Aorta (tissue), 5 donors: ENCODE data around the gene KCNH8. TPM values are rescaled to one million over a fixed set of nuclear protein-coding genes. Genes with fewer than 3 reads are reported as not detected.
"Not testable (repeated sequence)": the region's sequence is repeated elsewhere in the genome, so short reads cannot be mapped to it uniquely, and the experiment has no call there.

Source experiments
- ATAC-seq: fragments of 200-7000 bp; cut with Tn5 transposase; one replicate; pipeline ENCODE4 v1.9.1; 2022; ENCODE audit warnings: moderate library complexity; ENCODE audit not compliant: low FRiP score
- DNase-seq, 2 donors: peaks; one replicate each; pipeline ENCODE4 v3.0.0-alpha.2; 2020
- H3K27ac ChIP-seq, 2 donors: one replicate each; pipeline ENCODE4 v1.5.1; 2013; ENCODE audit warnings: low read length in 2 of 2, mild to moderate bottlenecking in 2 of 2, moderate library complexity in 2 of 2, control low read depth in 1 of 2, inconsistent platforms in 1 of 2, low read depth in 1 of 2
- H3K27me3 ChIP-seq, 2 donors: one replicate each; pipeline ENCODE4 v1.6.1; 2013; ENCODE audit warnings: control low read depth in 1 of 2, low read length in 1 of 2, mild to moderate bottlenecking in 1 of 2, moderate library complexity in 1 of 2; ENCODE audit not compliant: insufficient read depth in 2 of 2, control insufficient read depth in 1 of 2
- H3K36me3 ChIP-seq, 2 donors: one replicate each; pipeline ENCODE4 v1.6.1; 2013; ENCODE audit warnings: control low read depth in 1 of 2, low read length in 1 of 2, mild to moderate bottlenecking in 1 of 2; ENCODE audit not compliant: insufficient read depth in 2 of 2, control insufficient read depth in 1 of 2
- H3K4me1 ChIP-seq, 2 donors: one replicate each; pipeline ENCODE4 v1.6.1; 2013; ENCODE audit warnings: low read length in 2 of 2, control low read depth in 1 of 2, mild to moderate bottlenecking in 1 of 2, moderate library complexity in 1 of 2; ENCODE audit not compliant: insufficient read depth in 2 of 2, control insufficient read depth in 1 of 2
- H3K4me3 ChIP-seq, 2 donors: one replicate each; pipeline ENCODE4 v1.5.1; 2013; ENCODE audit warnings: low read length in 2 of 2, control low read depth in 1 of 2, mild to moderate bottlenecking in 1 of 2
- H3K9me3 ChIP-seq: one replicate; pipeline ENCODE4 v1.6.1; 2013; ENCODE audit warnings: mild to moderate bottlenecking, low read length; ENCODE audit not compliant: control insufficient read depth
- WGBS, 2 donors: extraction: QIAGEN DNeasy Blood & Tissue Kit; methylation state at CpG; one replicate each; pipeline ENCODE4 v1.1.7; 2013; 5-methylcytosine and 5-hydroxymethylcytosine counted together
- intact Hi-C, 2 donors: fragments of 100-400 bp; cut with DNase I; formaldehyde crosslinking; loops; one replicate each; pipeline versions ENCODE4 v1.14.2 to v1.15.0; 2022
- long read RNA-seq, 2 donors: library from polyadenylated mRNA; unstranded; transcript quantifications; one replicate each; pipeline ENCODE4 v2.0.0, GENCODE V29; 2020 to 2021
- polyA plus RNA-seq, 2 donors: library from polyadenylated mRNA; stranded (reverse); fragments of 200-250 nt; gene quantifications; one replicate each; pipeline ENCODE4 v1.2.3, GENCODE V29; 2013
- total RNA-seq, 2 donors: library from RNA; stranded (reverse); fragmentation: NEBNext Ultra II Directional; extraction: Animal tissue kit (Norgen Biotek cat#: 25700); gene quantifications; one replicate each; pipeline ENCODE4 v1.2.1, GENCODE V29; 2021
- donor health status: healthy with polysubstance abuse.
- donor health status: Bipolar disorder and iron deficiency.
- donor health status: DM: no; HTN: no; CAD: no.
- donor health status: DM: no; HTN: no; CAD: no.
- donor health status: DM: yes; HTN: yes; CAD: no.

KCNH8 gene
- under 1 TPM; 0.15 to 0.29 TPM for total RNA-seq
- polyA plus RNA-seq, result under 1 TPM in 1 of 2 donors, not detected in 1; 0.13 TPM
- long read RNA-seq, donor 1, result 0 reads
- long read RNA-seq, donor 2, result 0 reads

DNA sequence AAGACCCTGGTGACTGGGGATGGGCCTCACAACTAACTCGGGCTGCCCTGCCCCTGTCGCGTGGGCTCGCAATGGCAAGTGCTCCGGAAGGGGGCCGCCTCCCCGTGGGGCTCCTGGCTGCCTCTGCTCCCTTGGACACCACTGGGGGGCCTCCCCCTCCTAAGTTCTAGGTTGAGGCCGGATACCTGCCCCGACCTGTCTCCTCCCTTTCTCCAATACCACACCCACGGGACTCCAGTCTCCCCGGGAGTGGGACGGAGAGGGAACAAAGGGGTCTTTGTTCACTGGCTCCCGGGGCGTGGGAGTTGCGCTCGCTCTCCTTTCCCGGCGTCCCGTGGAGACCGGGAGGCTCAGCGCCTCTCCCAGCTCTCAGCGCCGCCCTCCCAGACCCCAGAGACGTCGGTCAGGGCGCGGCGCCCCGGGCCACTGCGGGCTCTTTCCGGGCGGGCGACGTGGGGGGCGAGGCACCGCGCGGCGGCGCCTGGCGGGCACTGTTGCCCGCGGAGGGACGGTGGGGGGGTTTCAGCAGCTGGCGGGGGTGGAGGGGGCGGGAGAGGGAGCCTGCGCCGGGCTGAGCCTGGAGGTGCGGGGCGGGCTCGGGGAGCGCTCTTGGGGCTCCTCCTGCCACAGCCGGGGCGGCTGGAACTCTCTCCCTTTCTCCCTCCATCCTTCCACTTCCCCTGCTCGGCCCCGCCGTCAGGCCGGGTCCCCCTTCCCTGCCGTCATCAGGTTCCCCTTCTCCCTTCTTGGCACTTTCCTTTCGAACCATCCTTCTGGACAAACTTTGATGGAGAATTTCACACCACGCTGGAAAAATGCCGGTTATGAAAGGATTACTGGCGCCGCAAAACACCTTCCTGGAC lies at the start of gene KCNH8:
Gene KCNH8 (plus strand): TSS at position 606 of the 863 bp plus-strand sequence. CDS start 210 bp downstream, at position 816.
- WGBS, 2 donors, result 0 to 1% methylated on average over 29 to 64 of the region's 64 CpGs
- Histone ChIP-seq H3K27ac (no peak within 1 kb of the TSS), H3K36me3 (no peaks in the 10 kb centered on the region), H3K4me3 (peak within 1 kb of the TSS; percentile 43 to 90), H3K27me3 (no peaks in the 10 kb centered on the region), H3K4me1 (peaks cover 0 to 5% of the 10 kb centered on the region in 2 donors), H3K9me3 (peaks cover 3% of the 10 kb centered on the region)
- peak; percentile 45 for ATAC-seq
- intact Hi-C loops, result no loop called here
- DNase-seq, result peak in 1 of 2 donors; percentile 39

DNA sequence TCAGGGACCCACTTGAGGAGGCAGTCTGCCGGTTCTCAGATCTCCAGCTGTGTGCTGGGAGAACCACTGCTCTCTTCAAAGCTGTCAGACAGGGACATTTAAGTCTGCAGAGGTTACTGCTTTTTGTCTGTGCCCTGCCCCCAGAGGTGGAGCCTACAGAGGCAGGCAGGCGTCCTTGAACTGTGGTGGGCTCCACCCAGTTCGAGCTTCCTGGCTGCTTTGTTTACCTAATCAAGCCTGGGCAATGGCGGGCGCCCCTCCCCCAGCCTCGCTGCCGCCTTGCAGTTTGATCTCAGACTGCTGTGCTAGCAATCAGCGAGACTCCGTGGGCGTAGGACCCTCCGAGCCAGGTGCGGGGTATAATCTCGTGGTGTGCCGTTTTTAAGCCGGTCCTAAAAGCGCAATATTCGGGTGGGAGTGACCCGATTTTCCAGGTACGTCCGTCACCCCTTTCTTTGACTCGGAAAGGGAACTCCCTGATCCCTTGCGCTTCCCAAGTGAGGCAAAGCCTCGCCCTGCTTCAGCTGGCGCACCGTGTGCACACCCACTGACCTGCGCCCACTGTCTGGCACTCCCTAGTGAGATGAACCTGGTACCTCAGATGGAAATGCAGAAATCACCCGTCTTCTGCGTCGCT lies 45.5 kb upstream of the KCNH8 start:
- H3K9me3 ChIP-seq, H3K27ac ChIP-seq, H3K36me3 ChIP-seq, H3K4me1 ChIP-seq, ATAC-seq, H3K4me3 ChIP-seq, intact Hi-C loops, DNase-seq, H3K27me3 ChIP-seq: not testable (repeated sequence)
- 63 to 65% methylated on average over 24 to 27 of the region's 29 CpGs for WGBS, 2 donors

DNA sequence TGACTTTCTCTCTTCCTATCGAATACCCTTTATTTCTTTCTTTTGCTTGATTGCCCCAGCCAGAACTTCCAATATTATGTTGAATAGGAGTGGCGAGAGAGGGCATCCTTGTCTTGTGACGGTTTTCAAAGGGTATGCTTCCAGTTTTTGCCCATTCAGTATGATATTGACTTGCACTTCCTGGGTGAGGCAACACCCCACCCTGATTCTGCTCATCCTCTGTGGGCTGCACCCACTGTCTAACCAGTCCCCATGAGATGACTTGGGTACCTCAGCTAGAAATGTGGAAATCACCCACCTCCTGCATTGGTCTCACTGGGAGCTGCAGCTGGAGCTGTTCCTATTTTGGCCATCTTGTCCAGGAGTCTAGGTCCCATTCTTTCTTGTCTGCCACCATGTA lies 44.8 kb upstream of the KCNH8 start:
- H3K4me3 ChIP-seq, result no peak overlapping the region
- H3K9me3 ChIP-seq, result peaks cover 1% of the 10 kb centered on the region
- DNase-seq, result no peak
- H3K27me3 ChIP-seq, result no peaks in the 10 kb centered on the region
- no peak for ATAC-seq
- H3K27ac ChIP-seq, result no peak overlapping the region
- H3K36me3 ChIP-seq, result no peaks in the 10 kb centered on the region
- H3K4me1 ChIP-seq, result no peaks in the 10 kb centered on the region
- WGBS, 2 donors, result 80 to 86% methylated on average over 3 of the region's 3 CpGs
- intact Hi-C loops, result no loop called here

GRCh38 chr3:19104459-19104858 lies 43.9 kb upstream of the KCNH8 start:
- intact Hi-C loops, result no loop called here
- H3K27ac ChIP-seq, result no peak overlapping the region
- no peaks in the 10 kb centered on the region for H3K4me1 ChIP-seq
- DNase-seq (no peak), ATAC-seq (no peak)
- H3K9me3 ChIP-seq, result peaks cover 1% of the 10 kb centered on the region
- no peaks in the 10 kb centered on the region for H3K27me3 ChIP-seq
- H3K36me3 ChIP-seq, result no peaks in the 10 kb centered on the region
- no peak overlapping the region for H3K4me3 ChIP-seq

DNA sequence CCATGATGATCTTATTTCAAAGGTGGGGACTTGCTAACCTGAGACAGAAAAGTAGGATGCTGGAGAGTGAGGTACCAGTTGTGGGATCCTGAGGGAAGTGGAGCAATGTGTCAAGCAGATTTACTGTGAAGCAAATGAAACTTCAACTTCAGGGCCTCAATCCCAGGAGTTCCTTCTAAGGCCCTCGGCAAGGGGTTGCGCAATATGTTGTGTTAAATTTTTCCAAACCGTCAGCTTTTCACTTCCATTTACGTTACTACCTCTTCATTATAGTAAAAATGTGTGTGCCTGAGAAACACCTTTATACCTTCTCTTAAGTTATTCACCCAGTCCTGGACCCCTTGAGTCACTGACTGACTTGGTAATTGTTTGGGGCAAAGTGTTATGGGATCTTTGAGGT lies 42.5 kb upstream of the KCNH8 start:
- H3K4me3 ChIP-seq, result no peak overlapping the region
- H3K27me3 ChIP-seq, result no peaks in the 10 kb centered on the region
- 84 to 92% methylated on average over 4 of the region's 4 CpGs for WGBS, 2 donors
- no peaks in the 10 kb centered on the region for H3K4me1 ChIP-seq
- ATAC-seq (no peak), DNase-seq (no peak)
- peaks cover 1% of the 10 kb centered on the region for H3K9me3 ChIP-seq
- intact Hi-C loops, result no loop called here
- no peaks in the 10 kb centered on the region for H3K36me3 ChIP-seq
- H3K27ac ChIP-seq, result no peak overlapping the region

- Histone ChIP-seq H3K36me3 (no peaks in the 10 kb centered on the region), H3K9me3 (peaks cover 1% of the 10 kb centered on the region), H3K27ac (no peak overlapping the region), H3K4me3 (no peak overlapping the region), H3K27me3 (no peaks in the 10 kb centered on the region), H3K4me1 (no peaks in the 10 kb centered on the region)
- intact Hi-C loops, result no loop called here
- WGBS, 2 donors, result 83 to 93% methylated on average over 1 of the region's 1 CpG
- DNase-seq (no peak), ATAC-seq (no peak)
Observed at GRCh38 chr3:19106307-19106706, 42.0 kb upstream of the KCNH8 start.

DNA sequence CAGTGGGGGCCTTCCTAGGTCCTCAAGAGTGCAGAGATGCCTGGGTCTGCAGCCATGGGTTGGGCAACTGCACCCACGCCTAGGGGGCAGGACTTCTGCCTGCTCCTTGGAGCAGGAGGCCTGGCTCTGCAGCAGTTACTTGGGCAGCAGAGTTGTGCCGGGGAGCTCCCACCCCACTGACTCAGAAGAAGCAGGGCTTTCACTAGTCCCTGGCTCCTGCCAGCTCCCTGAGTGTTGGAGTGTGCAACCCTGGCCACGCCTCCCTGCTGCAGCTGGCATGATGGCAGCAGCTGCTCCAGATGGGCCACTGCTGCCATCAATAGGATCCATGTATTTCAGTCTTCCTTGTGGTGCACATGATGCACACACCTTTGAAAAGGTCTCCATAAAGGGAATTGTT lies 40.6 kb upstream of the KCNH8 start:
- Histone ChIP-seq H3K36me3 (no peaks in the 10 kb centered on the region), H3K27me3 (no peaks in the 10 kb centered on the region), H3K4me3 (no peak overlapping the region), H3K4me1 (no peaks in the 10 kb centered on the region), H3K9me3 (peaks cover 1% of the 10 kb centered on the region), H3K27ac (no peak overlapping the region)
- DNase-seq (no peak), ATAC-seq (no peak)
- WGBS, 2 donors, result 69 to 70% methylated on average over 3 of the region's 3 CpGs
- intact Hi-C loops, result no loop called here

GRCh38 chr3:19110335-19110895 lies 37.9 kb upstream of the KCNH8 start:
- Histone ChIP-seq H3K4me1 (no peaks in the 10 kb centered on the region), H3K4me3 (no peak overlapping the region), H3K27ac (no peak overlapping the region), H3K27me3 (no peaks in the 10 kb centered on the region), H3K9me3 (no peaks in the 10 kb centered on the region), H3K36me3 (no peaks in the 10 kb centered on the region)
- 62 to 78% methylated on average over 1 of the region's 1 CpG for WGBS, 2 donors
- intact Hi-C loops, result no loop called here
- DNase-seq (no peak), ATAC-seq (no peak)
